ENCODE measurements around the gene KRTAP9-8. TPM values are rescaled to one million over a fixed set of nuclear protein-coding genes. Genes with fewer than 3 reads are reported as not detected.
"Not testable (repeated sequence)": the region's sequence is repeated elsewhere in the genome, so short reads cannot be mapped to it uniquely, and the experiment has no call there.

Gene KRTAP9-8
- total and polyA plus RNA-seq, 7 experiments from 2014 or later = not detected

- no peaks in the 10 kb centered on the region for H3K9me3 ChIP-seq (ENCODE audit: control insufficient read depth in 2 of 3, low read length in 3 of 3)
- no peaks in the 10 kb centered on the region for H3K27me3 ChIP-seq (ENCODE audit: control insufficient read depth in 2 of 2, insufficient read depth in 2 of 2, low read length in 2 of 2)
- Mint-ChIP-seq H3K4me1 (peaks cover 0 to 15% (median 9%) of the 10 kb centered on the region in 7 donors), H3K36me3 (no peaks in the 10 kb centered on the region), H3K27me3 (peaks cover 0 to 27% (median 10%) of the 10 kb centered on the region in 5 donors), H3K27ac (no peak overlapping the region), H3K4me3 (no peak overlapping the region), H3K9me3 (peaks cover 0 to 2% (median 0%) of the 10 kb centered on the region in 11 donors)
- no peaks in the 10 kb centered on the region for H3K36me3 ChIP-seq (ENCODE audit: control insufficient read depth in 2 of 3, insufficient read depth in 3 of 3, low read length in 3 of 3)
- H3K27ac ChIP-seq (ENCODE audit: low read depth, low read length) = no peak overlapping the region
- H3K4me1 ChIP-seq (ENCODE audit: control insufficient read depth in 2 of 2, insufficient read depth in 2 of 2, low read length in 2 of 2) = no peaks in the 10 kb centered on the region
- intact Hi-C loops (cut with micrococcal nuclease) = no loop called here
- H3K4me3 ChIP-seq (ENCODE audit: low read length) = no peak overlapping the region
- CTCF ChIA-PET = no interaction called here
- POLR2A ChIA-PET = no interaction called here
- ATAC-seq = no peak
- no peak for DNase-seq
Measured at GRCh38 chr17:41231731-41232130, 6.1 kb upstream of the KRTAP9-8 start.

- ATAC-seq; DNase-seq; H3K4me3 Mint-ChIP-seq; H3K27me3 ChIP-seq (ENCODE audit: control insufficient read depth in 2 of 2, insufficient read depth in 2 of 2, low read length in 2 of 2); CTCF ChIA-PET; POLR2A ChIA-PET; H3K9me3 ChIP-seq (ENCODE audit: control insufficient read depth in 2 of 3, low read length in 3 of 3); H3K27ac ChIP-seq (ENCODE audit: low read depth, low read length); H3K9me3 Mint-ChIP-seq; H3K27ac Mint-ChIP-seq; H3K36me3 Mint-ChIP-seq; H3K4me3 ChIP-seq (ENCODE audit: low read length); intact Hi-C loops (cut with micrococcal nuclease); H3K36me3 ChIP-seq (ENCODE audit: control insufficient read depth in 2 of 3, insufficient read depth in 3 of 3, low read length in 3 of 3); H3K4me1 ChIP-seq (ENCODE audit: control insufficient read depth in 2 of 2, insufficient read depth in 2 of 2, low read length in 2 of 2): not testable (repeated sequence)
- peaks cover 0 to 15% (median 9%) of the 10 kb centered on the region in 7 donors for H3K4me1 Mint-ChIP-seq
- H3K27me3 Mint-ChIP-seq = peaks cover 0 to 27% (median 11%) of the 10 kb centered on the region in 5 donors
Measured at GRCh38 chr17:41232399-41233105, 5.2 kb upstream of the KRTAP9-8 start, which contains the start of gene KRTAP9-3. Gene KRTAP9-3 (plus strand): TSS chr17:41232449. CDS start chr17:41232502, 53 bp downstream.

GRCh38 chr17:41237116-41237515, 683 bp upstream of the KRTAP9-8 start:
- ATAC-seq; H3K4me3 Mint-ChIP-seq; intact Hi-C loops (cut with micrococcal nuclease); DNase-seq; H3K36me3 ChIP-seq (ENCODE audit: control insufficient read depth in 2 of 3, insufficient read depth in 3 of 3, low read length in 3 of 3); CTCF ChIA-PET; H3K4me1 ChIP-seq (ENCODE audit: control insufficient read depth in 2 of 2, insufficient read depth in 2 of 2, low read length in 2 of 2); H3K27ac Mint-ChIP-seq; H3K27me3 ChIP-seq (ENCODE audit: control insufficient read depth in 2 of 2, insufficient read depth in 2 of 2, low read length in 2 of 2); H3K9me3 ChIP-seq (ENCODE audit: control insufficient read depth in 2 of 3, low read length in 3 of 3); H3K4me3 ChIP-seq (ENCODE audit: low read length); H3K4me1 Mint-ChIP-seq; POLR2A ChIA-PET; H3K27ac ChIP-seq (ENCODE audit: low read depth, low read length): not testable (repeated sequence)
- peaks cover 0 to 11% (median 4%) of the 10 kb centered on the region in 5 donors for H3K36me3 Mint-ChIP-seq
- peaks cover 0 to 22% (median 17%) of the 10 kb centered on the region in 5 donors for H3K27me3 Mint-ChIP-seq
- peaks cover 0 to 10% (median 3%) of the 10 kb centered on the region in 11 donors for H3K9me3 Mint-ChIP-seq

GRCh38 chr17:41246995-41247787, 9.4 kb downstream of the KRTAP9-8 start:
- CTCF ChIA-PET; H3K9me3 Mint-ChIP-seq; H3K4me1 ChIP-seq (ENCODE audit: control insufficient read depth in 2 of 2, insufficient read depth in 2 of 2, low read length in 2 of 2); H3K9me3 ChIP-seq (ENCODE audit: control insufficient read depth in 2 of 3, low read length in 3 of 3); ATAC-seq; H3K27me3 ChIP-seq (ENCODE audit: control insufficient read depth in 2 of 2, insufficient read depth in 2 of 2, low read length in 2 of 2); POLR2A ChIA-PET; H3K27ac ChIP-seq (ENCODE audit: low read depth, low read length); H3K36me3 Mint-ChIP-seq; DNase-seq; H3K4me3 ChIP-seq (ENCODE audit: low read length); H3K36me3 ChIP-seq (ENCODE audit: control insufficient read depth in 2 of 3, insufficient read depth in 3 of 3, low read length in 3 of 3); H3K4me3 Mint-ChIP-seq; intact Hi-C loops (cut with micrococcal nuclease): not testable (repeated sequence)
- Mint-ChIP-seq H3K27me3 (peaks cover 0 to 24% (median 6%) of the 10 kb centered on the region in 5 donors), H3K4me1 (peaks cover 0 to 14% (median 6%) of the 10 kb centered on the region in 7 donors), H3K27ac (peak overlapping the region in 1 of 9 donors; percentile 36)

- Mint-ChIP-seq H3K27me3 (peaks cover 0 to 24% (median 7%) of the 10 kb centered on the region in 5 donors), H3K4me1 (peaks cover 0 to 21% (median 9%) of the 10 kb centered on the region in 7 donors), H3K27ac (peak within 1 kb of the TSS in 1 of 9 donors; percentile 58)
- H3K9me3 ChIP-seq (ENCODE audit: control insufficient read depth in 2 of 3, low read length in 3 of 3); H3K4me1 ChIP-seq (ENCODE audit: control insufficient read depth in 2 of 2, insufficient read depth in 2 of 2, low read length in 2 of 2); H3K27ac ChIP-seq (ENCODE audit: low read depth, low read length); intact Hi-C loops (cut with micrococcal nuclease); H3K9me3 Mint-ChIP-seq; H3K27me3 ChIP-seq (ENCODE audit: control insufficient read depth in 2 of 2, insufficient read depth in 2 of 2, low read length in 2 of 2); POLR2A ChIA-PET; DNase-seq; H3K36me3 Mint-ChIP-seq; ATAC-seq; CTCF ChIA-PET; H3K36me3 ChIP-seq (ENCODE audit: control insufficient read depth in 2 of 3, insufficient read depth in 3 of 3, low read length in 3 of 3); H3K4me3 Mint-ChIP-seq; H3K4me3 ChIP-seq (ENCODE audit: low read length): not testable (repeated sequence)
Measured at GRCh38 chr17:41249637-41250240, 11.9 kb downstream of the KRTAP9-8 start, which contains the start of gene KRTAP9-4. Gene KRTAP9-4 (plus strand): TSS chr17:41249687. CDS start chr17:41249721, 34 bp downstream.

- no peaks in the 10 kb centered on the region for H3K36me3 Mint-ChIP-seq
- ChIA-PET CTCF (no interaction called here), POLR2A (no interaction called here)
- no peak overlapping the region for H3K27ac Mint-ChIP-seq
- intact Hi-C loops (cut with micrococcal nuclease) = no loop called here
- no peaks in the 10 kb centered on the region for H3K4me1 ChIP-seq (ENCODE audit: control insufficient read depth in 2 of 2, insufficient read depth in 2 of 2, low read length in 2 of 2)
- DNase-seq (no peak), ATAC-seq (no peak)
- no peaks in the 10 kb centered on the region for H3K9me3 Mint-ChIP-seq
- peaks cover 0 to 21% (median 9%) of the 10 kb centered on the region in 7 donors for H3K4me1 Mint-ChIP-seq
- H3K27ac ChIP-seq (ENCODE audit: low read depth, low read length) = no peak overlapping the region
- H3K27me3 Mint-ChIP-seq = peaks cover 0 to 29% (median 9%) of the 10 kb centered on the region in 5 donors
- no peaks in the 10 kb centered on the region for H3K9me3 ChIP-seq (ENCODE audit: control insufficient read depth in 2 of 3, low read length in 3 of 3)
- no peak overlapping the region for H3K4me3 Mint-ChIP-seq
- H3K27me3 ChIP-seq (ENCODE audit: control insufficient read depth in 2 of 2, insufficient read depth in 2 of 2, low read length in 2 of 2) = no peaks in the 10 kb centered on the region
- H3K4me3 ChIP-seq (ENCODE audit: low read length) = no peak overlapping the region
- H3K36me3 ChIP-seq (ENCODE audit: control insufficient read depth in 2 of 3, insufficient read depth in 3 of 3, low read length in 3 of 3) = no peaks in the 10 kb centered on the region
Measured at GRCh38 chr17:41251261-41251660, 13.5 kb downstream of the KRTAP9-8 start.

Measured in naive thymus-derived CD4-positive, alpha-beta T cell (primary cell).